CD4-positive, alpha-beta T cell treated with Interleukin-10 for 1 hour (primary cell): ENCODE results near the gene LRP1.

ENCODE experiments used
- DNase-seq: peaks from one replicate; pipeline ENCODE4 v3.0.0-alpha.2; 2020

Gene LRP1

DNA sequence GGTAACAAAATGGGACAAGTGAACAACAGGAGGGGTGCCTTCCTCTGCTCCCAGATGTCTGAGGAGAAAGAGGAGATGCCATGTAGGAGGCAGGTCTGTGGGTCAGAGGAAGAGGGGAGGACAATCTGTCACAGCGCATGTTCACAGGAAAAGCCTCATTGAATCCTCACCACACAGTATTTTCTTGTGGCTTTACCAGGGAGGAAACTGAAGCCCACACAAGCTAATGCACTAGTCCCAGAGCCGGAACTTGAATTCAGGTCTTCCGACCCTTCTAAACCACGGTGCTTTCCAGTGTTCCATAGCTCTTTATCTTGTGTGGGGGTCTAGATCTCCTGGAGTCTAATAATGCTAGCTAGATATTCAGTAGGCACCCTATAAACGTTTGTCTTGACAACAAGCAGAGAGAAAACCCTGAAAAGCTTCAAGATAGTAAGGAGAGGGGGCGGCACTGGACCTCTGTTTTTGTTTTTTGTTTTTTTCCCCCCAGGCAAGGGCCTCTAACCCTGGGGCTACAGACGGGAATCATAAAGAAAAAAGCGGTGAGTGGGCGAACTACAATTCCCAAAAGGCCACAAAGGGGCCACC, 100.9 kb downstream of the LRP1 start:
- DNase-seq = peak; percentile 54

DNA sequence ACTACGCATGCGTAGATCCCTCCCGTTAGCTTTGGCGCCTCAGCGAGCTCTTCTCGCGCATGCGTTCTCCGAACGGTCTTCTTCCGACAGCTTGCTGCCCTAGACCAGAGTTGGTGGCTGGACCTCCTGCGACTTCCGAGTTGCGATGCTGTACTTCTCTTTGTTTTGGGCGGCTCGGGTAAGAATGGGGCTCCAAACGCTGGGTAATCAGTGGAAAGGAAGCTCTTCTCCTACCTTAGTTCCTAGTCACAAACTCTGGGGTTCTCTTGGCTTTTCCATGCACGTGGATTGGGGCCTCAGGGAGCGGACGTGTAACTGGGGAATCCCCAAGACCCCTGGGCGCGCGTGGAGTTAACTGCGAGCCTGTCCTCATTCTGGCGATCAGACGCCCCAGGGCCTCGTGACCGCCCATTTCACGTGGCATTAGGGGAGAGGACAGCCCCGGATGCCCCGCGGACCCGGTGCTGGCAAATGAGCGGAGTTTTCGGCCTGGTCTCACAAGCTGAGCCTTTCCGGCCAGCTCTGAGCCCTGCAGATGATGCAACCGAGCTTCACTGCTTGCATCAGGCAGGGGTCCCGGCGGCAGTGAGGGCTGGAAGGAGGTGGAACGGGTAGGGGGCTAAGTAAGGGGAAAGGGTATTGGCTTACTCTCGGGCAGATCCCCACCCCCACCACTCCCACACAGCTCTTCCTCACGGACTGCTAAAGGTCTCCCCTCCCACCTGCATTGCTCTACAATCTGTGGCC, 101.5 kb downstream of the LRP1 start, which contains the start of gene SHMT2:
Gene SHMT2 (plus strand): TSS at position 78 of the 747 bp plus-strand sequence. CDS start 68 bp downstream, at position 146.
- peak; percentile 95 for DNase-seq

DNA sequence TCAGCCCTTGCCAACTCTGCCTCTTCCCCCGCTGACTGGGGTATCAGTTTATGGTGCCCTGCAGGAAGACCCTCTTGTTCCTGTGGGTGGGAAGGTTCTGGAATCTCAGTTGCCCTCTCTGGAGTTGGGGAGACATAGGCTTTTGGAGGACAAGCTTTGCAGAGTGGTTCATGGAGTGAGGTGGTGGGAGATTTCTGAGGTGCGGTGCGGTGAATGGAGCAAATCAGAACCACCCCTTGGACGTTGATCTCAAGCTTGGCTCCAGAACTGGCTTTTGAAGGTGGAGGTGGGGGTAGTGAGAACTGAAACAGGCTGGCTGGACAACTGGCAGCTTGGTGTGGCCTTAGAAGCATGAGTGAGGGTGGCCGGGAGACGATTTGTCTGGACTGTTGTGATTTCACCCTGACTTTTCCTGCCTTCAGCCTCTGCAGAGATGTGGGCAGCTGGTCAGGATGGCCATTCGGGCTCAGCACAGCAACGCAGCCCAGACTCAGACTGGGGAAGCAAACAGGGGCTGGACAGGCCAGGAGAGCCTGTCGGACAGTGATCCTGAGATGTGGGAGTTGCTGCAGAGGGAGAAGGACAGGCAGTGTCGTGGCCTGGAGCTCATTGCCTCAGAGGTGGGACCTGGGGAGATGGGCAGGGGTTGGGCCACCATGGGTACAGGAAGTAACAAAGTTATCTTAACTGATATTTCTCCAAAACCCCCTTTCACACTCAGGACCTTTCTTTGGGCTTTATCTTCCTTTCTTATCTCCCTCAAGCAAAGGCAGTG, 102.3 kb downstream of the LRP1 start:
- DNase-seq = no peak

DNA sequence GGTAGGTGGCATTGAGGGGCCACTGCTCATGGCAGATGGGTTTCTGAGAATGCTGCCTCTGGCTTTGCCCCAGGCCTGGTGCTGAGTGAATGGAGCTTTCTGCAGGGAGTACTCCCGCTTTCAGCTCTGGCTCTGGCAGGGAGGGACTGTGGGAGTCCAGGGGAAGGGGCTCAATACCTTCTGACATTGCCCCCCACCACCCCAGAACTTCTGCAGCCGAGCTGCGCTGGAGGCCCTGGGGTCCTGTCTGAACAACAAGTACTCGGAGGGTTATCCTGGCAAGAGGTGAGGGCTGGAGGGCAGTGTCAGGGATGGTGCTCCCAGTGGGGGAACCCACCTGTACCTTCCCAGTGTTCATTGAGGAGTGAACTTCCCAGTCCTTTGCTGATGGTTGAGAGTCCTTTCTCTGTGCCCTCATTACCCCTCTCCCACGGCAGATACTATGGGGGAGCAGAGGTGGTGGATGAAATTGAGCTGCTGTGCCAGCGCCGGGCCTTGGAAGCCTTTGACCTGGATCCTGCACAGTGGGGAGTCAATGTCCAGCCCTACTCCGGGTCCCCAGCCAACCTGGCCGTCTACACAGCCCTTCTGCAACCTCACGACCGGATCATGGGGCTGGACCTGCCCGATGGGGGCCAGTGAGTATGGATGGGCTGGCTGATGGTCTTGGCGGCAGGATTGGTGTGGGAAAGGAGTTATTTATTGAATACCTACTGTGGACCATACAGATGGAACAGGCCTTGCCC, 103.2 kb downstream of the LRP1 start:
- DNase-seq = no peak

DNA sequence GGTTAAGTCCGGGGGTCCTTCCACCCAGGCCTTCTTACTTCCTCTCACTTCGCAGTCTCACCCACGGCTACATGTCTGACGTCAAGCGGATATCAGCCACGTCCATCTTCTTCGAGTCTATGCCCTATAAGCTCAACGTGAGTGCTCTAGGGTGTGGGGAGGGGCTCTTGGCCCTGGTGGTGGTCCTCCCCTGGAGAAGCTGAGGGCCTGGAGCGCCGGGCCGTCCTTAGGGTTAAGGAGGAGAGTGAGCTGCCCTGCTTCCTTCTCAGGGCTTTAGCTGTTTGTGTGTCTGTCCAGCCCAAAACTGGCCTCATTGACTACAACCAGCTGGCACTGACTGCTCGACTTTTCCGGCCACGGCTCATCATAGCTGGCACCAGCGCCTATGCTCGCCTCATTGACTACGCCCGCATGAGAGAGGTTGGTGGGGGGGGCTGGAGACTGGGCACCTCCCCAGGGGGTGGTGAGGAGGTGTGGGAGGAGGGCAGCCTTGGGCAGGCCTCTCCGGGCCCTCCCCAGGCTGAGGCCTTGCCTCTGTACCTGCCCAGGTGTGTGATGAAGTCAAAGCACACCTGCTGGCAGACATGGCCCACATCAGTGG, 104.0 kb downstream of the LRP1 start:
- no peak for DNase-seq

DNA sequence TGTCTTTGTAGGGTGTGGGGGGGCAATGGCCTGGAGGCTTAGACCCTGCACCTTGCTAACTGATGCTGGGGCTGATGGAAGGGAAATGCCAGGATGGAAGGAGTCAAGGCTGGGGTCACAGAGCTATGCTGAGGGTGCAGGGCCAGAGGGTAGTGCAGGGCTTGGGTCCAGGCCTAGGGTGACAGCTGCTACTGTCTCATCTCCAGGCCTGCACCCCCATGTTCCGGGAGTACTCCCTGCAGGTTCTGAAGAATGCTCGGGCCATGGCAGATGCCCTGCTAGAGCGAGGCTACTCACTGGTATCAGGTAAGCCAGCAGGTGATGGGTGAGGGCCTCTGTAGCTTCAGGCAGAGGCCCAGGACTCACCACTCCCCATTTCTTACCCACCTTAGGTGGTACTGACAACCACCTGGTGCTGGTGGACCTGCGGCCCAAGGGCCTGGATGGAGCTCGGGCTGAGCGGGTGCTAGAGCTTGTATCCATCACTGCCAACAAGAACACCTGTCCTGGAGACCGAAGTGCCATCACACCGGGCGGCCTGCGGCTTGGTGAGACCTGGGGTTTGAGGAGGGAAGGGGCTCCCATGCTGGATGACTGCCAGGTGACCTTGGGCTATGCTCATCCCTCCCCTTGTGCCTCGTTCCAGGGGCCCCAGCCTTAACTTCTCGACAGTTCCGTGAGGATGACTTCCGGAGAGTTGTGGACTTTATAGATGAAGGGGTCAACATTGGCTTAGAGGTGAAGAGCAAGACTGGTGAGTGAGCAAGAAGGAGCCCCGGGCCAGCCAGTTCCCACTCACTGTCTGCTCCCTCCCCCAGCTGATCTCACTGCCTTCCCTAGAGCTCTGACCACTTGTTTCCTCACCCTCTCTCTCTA, 105.3 kb downstream of the LRP1 start:
- no peak for DNase-seq

DNA sequence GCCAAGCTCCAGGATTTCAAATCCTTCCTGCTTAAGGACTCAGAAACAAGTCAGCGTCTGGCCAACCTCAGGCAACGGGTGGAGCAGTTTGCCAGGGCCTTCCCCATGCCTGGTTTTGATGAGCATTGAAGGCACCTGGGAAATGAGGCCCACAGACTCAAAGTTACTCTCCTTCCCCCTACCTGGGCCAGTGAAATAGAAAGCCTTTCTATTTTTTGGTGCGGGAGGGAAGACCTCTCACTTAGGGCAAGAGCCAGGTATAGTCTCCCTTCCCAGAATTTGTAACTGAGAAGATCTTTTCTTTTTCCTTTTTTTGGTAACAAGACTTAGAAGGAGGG, 105.9 kb downstream of the LRP1 start:
- no peak for DNase-seq

DNA sequence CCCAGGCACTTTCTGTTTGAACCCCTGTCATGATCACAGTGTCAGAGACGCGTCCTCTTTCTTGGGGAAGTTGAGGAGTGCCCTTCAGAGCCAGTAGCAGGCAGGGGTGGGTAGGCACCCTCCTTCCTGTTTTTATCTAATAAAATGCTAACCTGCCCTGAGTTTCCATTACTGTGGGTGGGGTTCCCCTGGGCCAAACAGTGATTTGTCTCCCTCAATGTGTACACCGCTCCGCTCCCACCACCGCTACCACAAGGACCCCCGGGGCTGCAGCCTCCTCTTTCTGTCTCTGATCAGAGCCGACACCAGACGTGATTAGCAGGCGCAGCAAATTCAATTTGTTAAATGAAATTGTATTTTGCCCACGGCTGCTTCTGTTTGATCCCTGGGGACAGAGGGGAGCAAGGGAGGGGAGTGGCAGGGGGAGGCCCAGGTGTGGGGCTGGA, 106.3 kb downstream of the LRP1 start:
- no peak for DNase-seq

DNA sequence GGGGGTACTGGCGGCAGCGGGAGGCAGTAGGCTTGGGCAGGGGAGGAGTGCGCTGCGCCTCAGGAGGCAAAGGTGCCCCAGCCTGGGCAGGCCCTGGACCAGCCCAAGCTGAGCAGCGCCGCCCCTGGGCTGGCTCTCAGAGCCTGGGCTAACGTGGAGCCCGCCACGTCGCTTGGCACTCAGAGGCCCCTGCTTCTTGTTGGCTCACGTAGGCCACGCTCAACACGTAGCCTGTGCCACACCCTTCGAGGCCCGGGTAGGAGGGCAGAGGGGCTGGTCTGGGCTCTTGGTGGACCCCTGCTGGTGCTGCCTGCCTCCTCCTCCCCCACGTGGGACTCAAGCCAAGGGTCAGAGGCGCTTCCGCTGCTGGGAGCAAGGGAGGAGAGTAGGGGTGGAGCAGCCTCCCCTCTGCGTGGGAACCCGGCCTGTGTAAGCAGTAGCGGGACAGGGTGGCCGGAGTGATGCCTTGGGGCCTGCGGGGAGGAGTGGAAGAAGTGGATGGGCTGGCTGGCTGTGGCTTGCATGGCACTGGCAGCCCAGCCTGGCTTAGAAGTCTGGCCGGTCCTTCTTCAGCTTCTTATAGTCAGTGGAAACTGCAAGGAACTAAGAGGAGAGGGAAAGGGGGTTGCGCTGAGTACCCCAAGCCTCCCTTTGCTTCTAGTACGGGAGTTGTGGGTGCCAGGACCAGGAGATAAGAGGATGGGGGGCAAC, 106.9 kb downstream of the LRP1 start:
- DNase-seq = no peak

DNA sequence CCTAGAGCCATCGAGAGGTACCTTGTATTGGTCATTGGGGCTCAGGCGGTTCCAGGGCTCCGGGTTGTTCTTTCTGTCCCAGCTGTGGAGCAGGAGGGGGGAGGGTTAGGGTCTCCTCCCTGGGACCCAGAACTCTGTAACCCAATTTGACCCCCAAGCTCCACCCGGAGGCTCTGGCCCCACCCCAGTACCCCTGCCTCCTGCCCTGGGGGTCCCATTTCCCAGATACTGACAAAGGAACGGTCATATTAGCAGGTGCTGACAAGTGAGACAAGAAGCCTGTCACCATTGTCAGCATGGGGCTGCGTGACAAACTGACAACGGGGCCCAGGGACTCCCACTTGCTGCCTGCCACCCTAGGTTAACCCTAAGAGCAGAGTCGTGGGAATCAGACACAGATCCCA, 107.4 kb downstream of the LRP1 start:
- no peak for DNase-seq

DNA sequence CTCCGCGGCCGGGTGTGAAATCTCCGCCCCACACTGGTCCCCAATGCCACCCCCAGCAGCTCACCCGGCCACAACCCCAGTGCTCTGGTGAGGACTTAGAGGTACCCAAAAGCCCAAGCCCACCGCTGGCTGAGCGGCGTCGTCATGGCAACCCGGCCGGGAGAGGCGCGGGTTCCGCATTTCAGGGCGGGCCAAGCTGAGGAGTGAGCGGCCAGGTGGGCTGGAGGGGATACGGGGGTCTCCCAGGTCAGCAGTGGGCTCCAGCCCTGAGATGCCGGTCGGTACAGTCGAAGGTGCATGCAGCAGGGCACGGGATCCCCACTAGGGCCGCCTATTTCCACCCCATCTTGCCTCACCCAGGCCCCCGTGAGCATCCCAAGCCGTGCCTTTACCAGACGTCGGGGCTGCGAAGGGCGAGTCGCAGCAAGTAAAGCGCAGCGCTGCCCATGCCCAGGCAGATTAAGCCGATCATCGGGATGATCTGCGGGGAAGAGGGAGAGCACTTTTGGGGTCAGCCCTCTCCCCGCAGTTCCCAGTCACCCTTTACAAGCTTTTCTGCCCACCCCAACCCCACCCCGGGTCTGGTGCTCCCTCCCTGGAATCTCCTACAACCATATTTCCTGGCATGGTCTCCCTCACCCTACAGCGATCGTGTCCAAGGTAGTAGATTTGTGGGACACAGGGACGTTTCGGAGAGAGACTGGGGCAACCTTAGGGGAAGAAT, 108.1 kb downstream of the LRP1 start:
- DNase-seq = no peak

DNA sequence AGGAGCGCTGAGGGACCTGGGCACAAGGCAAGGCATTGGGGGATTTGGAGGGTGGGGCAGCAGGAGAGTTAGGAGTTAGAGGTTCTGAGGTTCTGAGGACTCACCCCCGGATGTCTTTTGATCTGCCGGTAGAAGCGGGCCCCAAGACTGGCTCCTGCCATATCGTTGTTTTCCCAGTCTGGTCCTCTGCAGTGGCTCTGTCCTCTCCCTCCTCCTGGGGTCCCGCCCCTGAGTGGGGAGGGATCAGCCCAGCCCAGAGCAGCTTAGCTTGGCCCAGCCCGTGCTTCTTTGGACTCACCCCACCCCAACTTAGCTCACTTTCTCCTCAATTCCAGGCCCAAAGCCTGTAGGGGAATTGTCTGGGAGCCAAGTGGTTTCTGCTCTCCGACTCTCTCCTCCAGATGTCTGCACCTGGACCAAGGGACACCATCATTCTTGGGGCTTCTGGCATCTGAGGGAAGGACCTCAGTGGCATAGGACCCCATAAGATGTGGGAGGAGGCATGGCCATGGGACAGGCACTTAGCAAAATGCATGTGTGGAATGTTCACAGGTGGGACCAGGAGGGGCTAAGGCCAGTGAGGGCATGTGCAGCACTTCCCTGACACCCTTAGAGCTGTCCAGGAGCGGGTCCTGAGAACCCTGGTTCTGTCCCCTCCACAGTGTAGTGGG, 108.8 kb downstream of the LRP1 start:
- no peak for DNase-seq

DNA sequence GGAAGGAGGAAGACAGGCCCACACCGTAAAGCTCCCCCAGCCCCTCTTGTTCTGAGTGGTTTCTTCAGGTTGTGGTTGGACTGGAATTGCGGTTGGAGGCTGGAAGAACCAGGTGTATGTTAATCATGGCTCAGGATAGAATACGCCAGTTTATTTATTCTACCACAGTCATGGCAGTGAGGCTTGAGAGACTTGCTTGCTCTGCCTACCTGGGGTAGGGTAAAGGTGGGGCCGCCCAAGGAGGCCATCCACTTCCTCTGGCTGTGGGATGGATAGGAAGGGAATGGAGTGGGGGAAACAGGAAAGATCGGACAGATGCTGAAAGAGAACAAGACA, 109.3 kb downstream of the LRP1 start:
- DNase-seq = no peak

DNA sequence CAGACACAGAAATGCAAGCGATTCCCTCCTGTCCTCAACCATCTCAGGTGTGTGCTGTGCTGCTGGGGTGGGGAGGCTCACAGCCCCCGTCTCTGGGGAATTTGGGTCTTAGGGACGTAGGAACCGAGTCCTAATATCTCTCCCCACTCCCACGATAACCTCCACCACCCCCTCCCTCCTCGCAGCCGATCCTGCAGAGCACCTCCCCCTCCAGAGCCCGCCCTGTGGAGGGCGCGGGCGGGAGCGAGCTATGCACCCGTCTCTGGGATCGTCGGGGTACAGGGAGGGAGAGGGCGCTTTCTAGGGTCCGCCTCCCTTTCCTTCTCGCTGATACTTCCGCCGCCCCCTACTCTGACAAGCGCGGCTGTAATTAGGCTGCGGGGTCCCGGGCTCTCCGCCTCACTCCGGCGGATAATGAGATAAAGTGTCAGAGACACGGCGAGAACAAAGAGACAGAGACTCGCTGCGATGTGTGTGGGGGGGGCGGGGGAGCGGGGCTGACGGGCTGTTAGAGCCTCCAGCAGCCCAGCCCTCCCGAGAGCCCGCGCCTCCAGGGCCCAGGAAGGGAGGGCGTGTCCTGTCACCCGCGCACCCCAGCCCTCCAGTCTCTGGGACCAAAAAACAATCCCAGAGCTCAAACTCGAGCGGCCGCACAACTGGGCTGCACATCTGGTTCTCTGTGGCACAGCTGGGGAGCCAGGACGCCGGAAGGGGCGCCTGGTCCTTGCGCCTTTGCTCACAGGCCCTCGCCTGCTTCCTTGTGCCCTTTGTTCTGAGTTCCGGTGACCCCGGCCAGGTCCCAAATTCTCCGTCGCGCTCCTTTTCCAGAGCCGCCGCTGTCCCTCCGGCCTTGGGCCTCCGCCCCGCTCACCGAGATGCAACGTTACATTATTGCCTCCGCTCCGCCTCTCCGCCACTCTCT, 109.9 kb downstream of the LRP1 start:
- no peak for DNase-seq

DNA sequence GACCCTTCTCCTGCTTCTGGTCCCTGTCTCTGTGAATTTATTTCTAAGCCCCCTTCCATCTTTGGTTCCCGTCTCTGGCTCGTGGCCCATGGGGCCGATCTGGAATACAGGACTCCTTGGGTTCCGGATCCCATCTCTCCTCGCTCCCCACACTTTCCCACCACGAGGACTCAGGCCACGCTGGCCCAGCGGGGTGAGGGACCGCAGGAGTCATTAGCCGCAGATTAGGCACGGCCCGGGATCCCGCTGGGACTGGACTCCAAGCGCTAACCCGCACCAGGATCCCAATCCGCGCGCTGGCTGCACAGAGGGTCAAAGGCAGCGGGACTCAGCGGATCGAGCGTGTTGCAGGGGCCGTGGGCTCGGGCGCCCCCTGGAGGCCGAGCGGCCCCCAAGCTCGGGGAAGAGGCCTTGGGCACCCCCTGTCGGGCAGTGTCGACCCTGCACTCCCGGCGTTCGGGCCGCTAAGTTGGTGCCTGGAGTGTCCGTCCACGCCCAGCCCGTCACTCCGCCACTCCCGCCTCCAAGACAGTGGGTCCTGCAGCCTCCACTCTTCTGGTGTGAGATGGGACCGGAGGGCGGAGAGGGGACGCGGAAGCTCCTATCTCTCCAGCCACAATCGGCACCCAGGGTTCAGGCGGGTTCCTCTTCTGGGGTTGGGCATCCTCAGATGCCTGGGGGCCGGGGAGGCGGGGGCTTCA, 110.7 kb downstream of the LRP1 start:
- peak; percentile 88 for DNase-seq

DNA sequence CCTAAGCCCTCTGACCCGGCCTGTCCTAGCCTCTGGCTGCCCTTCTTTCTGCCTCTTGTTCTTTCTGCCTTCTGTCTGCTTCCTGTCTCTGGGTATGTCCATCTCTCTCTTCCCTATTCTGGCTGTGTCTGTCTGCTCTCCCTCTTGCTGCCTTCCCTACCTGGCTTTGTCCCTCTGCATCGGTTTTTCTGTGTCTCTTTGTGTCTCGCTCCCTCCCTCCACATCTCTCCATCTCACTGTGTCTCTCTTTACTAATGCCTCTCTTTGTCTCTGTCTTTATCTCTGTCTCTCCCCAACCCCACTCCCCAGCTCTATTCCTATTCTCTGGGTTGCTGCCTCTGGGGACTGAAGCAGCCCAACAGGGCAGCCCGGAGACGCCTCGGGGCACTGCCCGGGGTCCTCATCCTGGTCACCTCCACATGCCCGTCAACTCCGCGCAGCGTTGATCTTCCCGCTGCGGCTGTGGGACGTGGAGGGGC, 111.3 kb downstream of the LRP1 start:
- DNase-seq = no peak

DNA sequence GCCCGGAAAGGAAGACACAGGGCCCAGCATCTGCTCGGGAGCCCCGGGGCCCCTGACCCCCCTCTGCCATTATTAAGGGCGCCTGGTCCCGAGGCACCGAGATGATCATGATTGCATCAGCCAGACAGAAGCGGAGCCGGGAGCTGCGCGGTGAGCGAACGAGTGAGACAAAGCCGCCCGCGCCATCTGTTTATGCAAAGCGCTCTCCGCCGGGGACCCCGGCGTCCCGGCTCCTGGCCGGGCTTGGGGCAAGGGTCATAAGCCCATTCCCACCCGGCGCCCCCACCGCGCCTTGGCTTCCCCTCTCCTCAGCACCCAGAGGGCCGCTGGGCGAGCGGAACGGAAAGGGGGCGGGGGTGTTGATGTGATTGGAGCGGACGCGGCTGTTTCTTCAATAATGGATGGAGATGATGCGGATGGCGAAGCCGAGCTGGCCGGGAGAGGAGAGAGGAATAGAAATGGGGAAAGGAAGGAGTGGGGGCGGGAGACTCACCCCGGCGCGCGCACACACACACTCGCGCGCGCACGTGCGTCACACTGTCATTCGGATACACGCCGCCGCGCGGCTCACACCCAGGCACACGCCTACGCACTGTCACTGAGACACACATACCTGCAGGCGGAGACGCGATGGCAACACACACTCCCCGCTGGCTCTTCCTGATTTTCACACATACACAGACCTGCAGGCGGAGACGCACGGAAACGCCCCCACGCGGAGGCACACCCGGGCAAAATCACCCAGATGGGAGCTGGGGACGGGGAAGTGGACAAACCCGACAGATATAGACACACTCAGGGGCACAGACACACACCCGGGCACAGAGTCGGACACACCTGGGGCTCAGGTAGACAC, 112.0 kb downstream of the LRP1 start:
- DNase-seq = peak; percentile 78
